ENCODE measurements around the gene CCL19.

The CCL19 gene

GRCh38 chr9:34674440-34674839, 16.6 kb downstream of the CCL19 start:
- DNase-seq (ENCODE audit: low read depth) = no peak
- TF ChIP-seq CTCF (IDR thresholded peaks at IDR 0.05; ENCODE audit: insufficient read depth, low read depth, low read length, missing control alignments) = no peak
- H3K4me3 ChIP-seq (ENCODE audit: low read length) = no peak overlapping the region

GRCh38 chr9:34671307-34671706, 19.8 kb downstream of the CCL19 start:
- TF ChIP-seq CTCF (IDR thresholded peaks at IDR 0.05; ENCODE audit: insufficient read depth, low read depth, low read length, missing control alignments) = no peak
- DNase-seq (ENCODE audit: low read depth) = no peak
- no peak overlapping the region for H3K4me3 ChIP-seq (ENCODE audit: low read length)

- TF ChIP-seq CTCF (IDR thresholded peaks at IDR 0.05; ENCODE audit: insufficient read depth, low read depth, low read length, missing control alignments) = no peak
- no peak overlapping the region for H3K4me3 ChIP-seq (ENCODE audit: low read length)
- DNase-seq (ENCODE audit: low read depth) = no peak
Observed at GRCh38 chr9:34669809-34670562, 21.1 kb downstream of the CCL19 start.

- DNase-seq (ENCODE audit: low read depth) = peak; percentile 97
- no peak for TF ChIP-seq CTCF (IDR thresholded peaks at IDR 0.05; ENCODE audit: insufficient read depth, low read depth, low read length, missing control alignments)
- peak overlapping the region; percentile 95 for H3K4me3 ChIP-seq (ENCODE audit: low read length)
Observed at GRCh38 chr9:34665381-34666250, 25.5 kb downstream of the CCL19 start.

GRCh38 chr9:34665067-34665380, 26.1 kb downstream of the CCL19 start:
- DNase-seq (ENCODE audit: low read depth) = no peak
- peak overlapping the region; percentile 56 for H3K4me3 ChIP-seq (ENCODE audit: low read length)
- no peak for TF ChIP-seq CTCF (IDR thresholded peaks at IDR 0.05; ENCODE audit: insufficient read depth, low read depth, low read length, missing control alignments)

- H3K4me3 ChIP-seq (ENCODE audit: low read length) = peak overlapping the region; percentile 56
- peak; percentile 80 for DNase-seq (ENCODE audit: low read depth)
- peak; percentile 76 for TF ChIP-seq CTCF (IDR thresholded peaks at IDR 0.05; ENCODE audit: insufficient read depth, low read depth, low read length, missing control alignments)
Observed at GRCh38 chr9:34664281-34665066, 26.6 kb downstream of the CCL19 start.

Data from epithelial cell of esophagus (primary cell).